Stimulated activated CD8-positive, alpha-beta memory T cell treated with anti-CD3 and anti-CD28 coated beads, Interleukin-2, amount 100 ng/mL, for 1 hour (primary cell): ENCODE measurements around the gene ZSCAN29.
"Not testable (repeated sequence)": the region's sequence is repeated elsewhere in the genome, so short reads cannot be mapped to it uniquely, and the experiment has no call there.

Experiments
- DNase-seq, 2 donors: peaks; one replicate each; pipeline ENCODE4 v3.0.0-alpha.2; 2020; ENCODE audit warnings: low read depth in 2 of 2

Gene ZSCAN29

DNA sequence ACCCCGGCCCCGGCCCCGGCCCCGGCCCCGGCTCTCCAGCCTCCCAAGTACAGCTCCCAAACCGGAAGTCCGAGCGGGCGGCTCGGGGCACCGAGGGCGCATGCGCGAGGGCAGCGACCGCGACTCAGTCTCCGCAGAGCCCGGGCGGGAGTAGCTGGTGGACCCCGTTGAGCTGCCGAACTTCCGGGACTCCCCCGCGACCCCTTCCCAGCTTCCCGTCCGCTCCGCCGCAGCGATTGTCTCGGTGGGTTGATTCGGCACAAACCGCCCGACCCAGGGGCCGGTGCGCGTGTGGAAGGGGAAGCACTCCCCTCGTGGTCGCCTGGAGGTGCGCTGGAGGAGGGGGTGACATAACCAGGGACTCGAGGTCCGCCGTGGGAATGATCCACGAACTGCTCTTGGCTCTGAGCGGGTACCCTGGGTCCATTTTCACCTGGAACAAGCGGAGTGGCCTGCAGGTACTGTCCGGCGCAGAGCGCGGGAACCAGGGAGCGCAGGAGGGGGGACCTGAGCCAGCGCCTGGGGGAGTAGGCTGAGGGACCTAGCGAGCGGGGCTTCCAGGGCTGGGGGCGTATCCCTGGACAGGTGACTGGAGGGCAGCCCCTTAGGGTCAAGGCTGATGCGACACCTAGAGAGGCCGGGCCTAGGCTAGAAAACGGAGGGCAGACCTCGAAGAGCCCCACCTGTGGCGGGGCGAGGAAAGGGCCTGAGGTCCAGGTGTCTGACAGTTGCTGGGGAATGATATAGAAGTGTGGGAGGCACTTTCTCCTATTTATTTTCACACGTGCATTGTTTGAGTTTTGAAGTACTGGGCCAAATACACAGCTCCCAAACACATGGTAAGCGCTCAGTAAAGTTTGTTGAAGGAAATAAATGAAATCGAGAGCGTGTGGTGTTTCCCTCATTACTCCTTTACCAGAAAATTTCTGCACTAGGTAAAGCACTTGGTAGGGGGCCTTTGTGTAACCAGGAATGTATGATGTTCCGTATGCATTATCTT lies at the start of gene ZSCAN29, which contains the start of gene TUBGCP4:
ZSCAN29 (minus strand) TSS at position 69 of the 1,000 bp plus-strand sequence. CDS start 1,130 bp downstream, outside the sequence.
TUBGCP4 (plus strand) TSS at position 127 of the 1,000 bp plus-strand sequence; CDS start at position 381, 254 bp downstream.
- DNase-seq, result peak; percentile 54 to 56

DNA sequence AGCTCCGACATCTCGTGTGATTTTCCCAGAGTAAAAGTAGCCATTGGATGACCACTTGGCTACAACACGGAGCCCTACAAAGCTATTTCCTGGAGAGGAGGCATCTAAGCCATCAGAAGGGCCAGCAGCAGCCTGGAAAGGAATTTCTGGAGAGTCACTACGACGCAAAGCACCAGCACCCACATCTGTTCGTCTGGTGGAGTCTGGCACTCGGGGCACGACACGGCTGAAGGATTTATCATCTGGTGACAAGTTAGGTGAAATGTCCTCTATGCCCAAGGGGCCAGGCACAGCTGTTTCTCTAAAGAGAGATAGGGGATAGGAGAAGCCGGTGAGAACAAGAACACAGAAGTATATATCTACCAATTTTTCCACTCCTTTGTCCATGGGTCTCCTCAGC lies 49.6 kb upstream of the ZSCAN29 start:
- DNase-seq, result no peak

DNA sequence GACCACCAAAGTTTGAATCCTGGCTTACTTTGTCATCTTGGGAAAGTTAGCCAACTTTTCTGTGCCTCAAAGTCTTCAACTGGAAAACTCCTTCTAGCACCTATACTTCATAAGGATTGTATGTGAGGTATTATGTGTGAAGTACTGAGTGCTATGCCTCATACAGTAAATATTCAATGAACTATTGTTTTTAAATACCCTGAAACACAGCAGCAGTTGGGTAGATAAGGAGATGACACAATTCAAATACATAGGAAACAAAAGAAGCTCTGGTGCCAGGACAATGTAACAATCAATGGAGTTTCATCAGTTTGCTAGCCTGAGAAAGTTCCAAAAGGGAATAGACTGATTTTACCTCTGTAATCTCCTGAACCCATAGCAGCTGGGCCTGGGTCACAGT lies 43.4 kb upstream of the ZSCAN29 start:
- DNase-seq, result no peak

DNA sequence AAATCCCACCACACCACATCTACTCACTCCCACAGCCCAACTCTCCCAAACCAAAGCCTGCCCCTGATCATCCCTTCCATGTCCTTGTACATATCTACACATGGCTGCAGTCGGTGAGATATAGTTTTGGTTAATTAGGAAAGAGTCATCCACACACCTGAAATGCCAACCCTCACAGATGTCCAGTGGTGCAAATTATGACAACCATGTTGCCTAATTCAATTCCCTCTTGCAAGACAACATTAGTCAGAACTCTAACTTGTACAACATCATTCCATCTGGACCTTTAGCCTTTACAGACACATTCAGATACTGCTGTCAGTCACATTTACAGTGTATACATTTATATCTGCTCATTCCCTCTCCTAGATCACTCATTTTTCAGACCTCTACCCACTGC lies 41.3 kb upstream of the ZSCAN29 start:
- no peak for DNase-seq

DNA sequence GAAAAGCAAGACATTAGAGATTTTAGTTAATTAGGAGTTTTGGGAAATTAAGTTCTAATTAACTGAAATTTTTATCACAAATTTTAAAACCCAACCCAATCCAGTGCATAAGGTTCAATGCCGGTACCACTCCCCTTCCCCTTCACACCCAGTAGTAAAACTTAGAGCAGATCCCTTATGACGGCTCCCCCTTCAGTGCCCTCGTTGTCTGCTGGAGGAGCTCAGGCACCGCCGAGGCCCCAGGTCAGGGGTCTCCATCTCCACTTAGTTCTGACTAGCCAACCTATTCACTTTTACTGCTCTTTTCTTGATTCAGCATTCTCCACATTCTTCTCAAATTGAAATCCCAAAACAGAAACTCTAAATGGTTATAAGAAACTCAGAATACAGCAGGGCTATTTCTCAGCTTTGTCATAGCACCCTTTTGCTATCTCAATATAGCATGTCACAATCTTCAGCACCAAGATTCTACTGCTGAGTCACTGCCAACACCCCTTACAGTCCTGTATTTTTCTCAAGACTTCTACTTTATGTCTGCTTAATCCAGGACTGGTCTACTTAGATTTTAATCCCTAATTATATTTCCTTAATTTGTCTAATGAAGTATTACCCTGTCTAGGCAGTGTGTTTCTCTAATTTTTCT lies 39.9 kb upstream of the ZSCAN29 start:
- DNase-seq, result no peak

DNA sequence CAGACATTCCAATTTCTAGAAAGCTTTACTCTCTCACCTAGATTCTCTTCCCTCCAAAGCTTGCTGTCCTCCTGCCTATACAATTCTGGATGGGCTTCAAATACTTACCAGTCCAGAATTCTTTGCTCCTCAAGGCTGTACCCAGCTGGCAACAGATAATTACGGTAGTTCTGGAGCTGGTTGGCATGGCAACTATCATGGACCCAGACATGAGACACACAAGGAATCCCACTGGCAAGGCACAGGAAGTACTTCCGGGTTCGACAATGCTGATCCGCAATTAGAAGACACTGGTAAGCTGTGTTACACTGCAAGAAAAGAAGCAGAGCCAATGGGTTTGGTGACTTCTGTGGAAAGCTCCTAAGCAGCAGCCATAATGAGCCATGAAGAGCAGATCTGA lies 37.9 kb upstream of the ZSCAN29 start:
- DNase-seq, result no peak

DNA sequence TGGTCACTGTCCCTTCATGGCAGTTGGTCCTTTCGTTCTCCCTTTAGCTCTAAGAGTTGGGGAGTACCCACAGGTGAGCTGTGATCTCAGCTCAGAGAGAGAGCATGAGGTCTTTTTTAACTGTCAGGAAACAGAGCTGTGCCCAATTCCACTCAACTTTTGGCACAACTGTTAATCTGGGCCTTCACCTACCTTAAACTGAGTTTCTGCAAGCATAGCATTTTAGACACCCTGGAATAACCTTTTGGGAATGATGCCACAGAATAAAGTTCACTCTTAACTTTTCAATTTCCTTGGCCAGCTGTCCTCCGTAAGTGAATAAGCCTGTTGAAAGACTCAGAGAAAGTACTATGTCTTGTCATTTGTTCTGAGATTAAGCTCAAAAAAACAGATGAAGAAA lies 36.0 kb upstream of the ZSCAN29 start:
- no peak for DNase-seq

DNA sequence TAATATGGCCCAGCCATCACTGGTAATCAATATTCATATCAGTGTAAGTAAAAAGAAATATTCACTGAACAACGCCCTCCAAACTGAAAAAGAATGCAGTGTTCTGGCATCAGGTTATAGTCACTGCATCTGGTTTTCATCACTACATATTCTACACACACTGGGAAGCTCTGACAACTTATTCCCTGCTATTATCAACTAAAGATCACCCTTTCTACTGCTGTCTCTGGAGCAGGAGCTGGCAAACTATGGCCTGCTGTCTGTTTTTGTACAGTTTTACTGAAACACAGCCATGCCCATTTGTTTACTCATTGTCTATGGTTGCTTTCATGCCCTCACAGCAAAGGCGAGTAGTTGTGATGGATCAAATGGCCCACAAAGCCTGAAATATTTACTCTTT lies 35.3 kb upstream of the ZSCAN29 start:
- DNase-seq, result no peak

DNA sequence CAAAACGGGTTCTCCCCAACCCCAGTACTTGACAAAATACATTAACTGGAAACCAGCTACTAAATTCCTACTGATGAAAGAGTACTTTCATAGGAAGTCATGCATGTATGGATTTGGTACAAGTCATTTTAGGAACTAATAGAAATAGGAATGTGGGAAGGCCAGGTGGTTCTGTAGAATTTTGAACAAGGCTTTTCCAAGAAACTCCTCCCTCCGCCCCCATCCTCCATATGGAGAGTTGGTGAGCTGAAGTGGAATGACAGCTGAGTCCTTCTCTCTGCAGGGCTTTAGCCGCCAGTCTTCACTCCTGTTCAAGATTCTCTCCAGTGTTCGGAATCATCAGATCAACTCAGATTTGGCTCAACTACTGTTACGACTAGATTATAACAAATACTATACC lies 33.3 kb upstream of the ZSCAN29 start:
- no peak for DNase-seq

DNA sequence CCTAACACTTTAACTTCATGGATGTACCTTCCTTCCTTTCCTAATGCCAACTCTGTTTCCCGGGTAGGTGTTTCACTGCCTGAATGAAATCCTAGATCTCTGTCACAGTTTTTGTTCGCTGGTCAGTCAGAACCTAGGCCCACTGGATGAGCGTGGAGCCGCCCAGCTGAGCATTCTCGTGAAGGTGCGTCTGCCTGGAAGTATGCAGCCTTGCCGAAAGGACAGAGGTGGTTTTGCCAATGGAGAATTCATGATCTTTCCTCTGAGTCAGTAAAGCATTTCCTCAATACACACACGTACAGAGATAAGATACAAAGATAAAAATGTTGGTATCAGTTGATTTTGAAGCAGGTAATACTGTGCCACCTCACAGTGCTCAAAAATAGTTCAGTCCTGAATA lies 32.8 kb upstream of the ZSCAN29 start:
- no peak for DNase-seq

DNA sequence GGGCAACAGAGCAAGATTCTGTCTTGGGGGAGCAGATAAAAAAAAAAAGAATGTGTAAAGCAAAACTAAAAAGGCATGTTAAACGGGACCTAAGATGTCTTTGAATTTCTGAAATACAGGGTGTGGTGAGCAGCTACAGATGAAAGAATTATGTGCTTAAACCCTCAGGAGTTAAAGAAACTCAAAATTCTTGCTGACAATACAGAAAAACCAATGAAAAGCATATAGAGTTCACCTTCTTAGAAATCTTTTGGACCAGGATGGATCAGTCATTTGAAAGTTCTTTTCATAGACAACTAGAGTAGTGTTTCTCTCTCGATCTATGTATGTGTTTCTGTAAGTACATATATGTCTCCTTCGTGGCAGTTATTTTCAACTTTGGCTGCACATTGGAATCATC lies 31.4 kb upstream of the ZSCAN29 start:
- no peak for DNase-seq

DNA sequence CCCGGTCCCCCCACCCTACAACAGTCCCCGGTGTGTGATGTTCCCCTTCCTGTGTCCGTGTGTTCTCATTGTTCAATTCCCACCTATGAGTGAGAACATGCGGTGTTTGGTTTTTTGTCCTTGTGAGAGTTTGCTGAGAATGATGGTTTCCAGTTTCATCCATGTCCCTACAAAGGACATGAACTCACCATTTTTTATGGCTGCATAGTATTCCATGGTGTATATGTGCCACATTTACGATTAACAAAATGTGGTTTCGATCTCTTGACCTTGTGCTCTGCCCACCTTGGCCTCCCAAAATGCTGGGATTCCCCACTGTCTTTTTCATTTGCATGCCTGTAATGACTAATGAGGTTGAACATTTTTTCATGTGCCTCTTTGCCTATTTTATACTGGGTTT lies 22.7 kb upstream of the ZSCAN29 start:
- not testable (repeated sequence) for DNase-seq

DNA sequence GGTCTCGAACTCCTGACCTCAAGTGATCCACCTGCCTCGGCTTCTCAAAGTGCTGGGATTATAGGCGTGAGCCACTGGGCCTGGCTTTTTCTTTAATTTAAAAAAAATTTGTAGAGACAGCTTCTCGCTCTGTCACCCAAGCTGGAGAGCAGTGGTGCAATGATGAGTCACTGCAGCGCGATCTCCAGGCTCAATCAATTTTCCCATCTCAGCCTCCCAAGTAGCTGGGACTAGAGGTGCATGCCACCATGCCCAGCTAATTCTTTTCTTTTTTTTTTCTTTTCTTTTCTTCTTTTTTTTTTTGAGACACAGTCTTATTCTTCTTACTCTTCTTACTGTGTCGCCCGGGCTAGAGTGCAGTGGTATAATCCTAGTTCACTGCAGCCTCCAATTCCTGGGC lies 19.9 kb upstream of the ZSCAN29 start:
- no peak for DNase-seq

DNA sequence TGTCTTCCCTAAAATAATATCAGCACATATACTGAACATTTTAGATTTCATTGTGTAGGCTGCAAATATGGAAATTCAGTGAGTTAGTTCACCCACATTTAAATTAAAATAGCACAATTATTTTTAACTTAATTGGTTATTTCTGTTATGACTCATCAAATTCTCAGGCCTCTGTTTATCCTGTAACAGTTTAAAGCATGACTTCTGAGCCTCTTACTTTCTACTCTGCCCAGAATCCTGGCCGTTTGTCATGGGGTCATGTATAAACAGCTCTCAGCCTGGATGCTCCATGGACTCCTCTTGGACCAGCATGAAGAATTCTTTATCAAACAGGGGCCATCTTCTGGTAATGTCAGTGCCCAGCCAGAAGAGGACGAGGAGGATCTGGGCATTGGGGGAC lies 12.2 kb upstream of the ZSCAN29 start:
- DNase-seq, result no peak

DNA sequence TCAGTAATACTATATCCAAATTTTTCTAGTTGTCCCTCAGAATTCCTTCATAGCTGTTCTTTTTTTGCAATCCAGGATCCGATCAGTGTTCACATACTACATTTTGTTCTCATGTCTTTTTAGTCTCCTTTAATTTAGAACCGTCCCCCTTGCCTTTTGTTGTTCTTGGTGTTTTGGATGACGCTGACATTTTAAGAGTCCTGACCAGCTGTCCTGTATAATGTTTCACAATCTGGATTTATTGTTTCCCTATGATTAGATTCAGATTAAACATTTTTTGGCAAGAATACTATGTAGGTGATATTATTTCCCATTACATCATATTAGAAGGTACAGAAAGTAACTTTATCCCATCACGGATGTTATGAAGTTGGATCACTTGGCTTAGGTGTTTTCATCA lies 11.5 kb upstream of the ZSCAN29 start:
- DNase-seq, result no peak

DNA sequence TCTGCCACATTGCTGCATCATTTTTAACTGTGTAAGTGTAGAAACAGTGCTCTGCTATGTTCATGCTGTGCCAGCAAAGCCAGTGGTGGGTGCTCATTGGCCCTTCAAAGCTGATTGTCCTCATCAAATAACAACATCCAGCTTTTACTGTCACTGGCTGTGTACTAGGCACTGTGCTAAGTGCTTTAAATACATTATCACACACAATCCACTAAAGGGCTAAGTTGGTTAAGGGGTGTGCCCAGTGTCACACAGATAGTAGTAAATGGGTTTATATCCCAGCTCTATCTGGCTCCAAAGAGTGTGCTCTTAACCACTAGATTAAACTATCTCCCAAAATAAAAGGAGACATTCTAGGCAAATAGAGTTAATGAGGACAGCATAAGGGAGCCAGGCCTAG lies 7.8 kb upstream of the ZSCAN29 start:
- no peak for DNase-seq

DNA sequence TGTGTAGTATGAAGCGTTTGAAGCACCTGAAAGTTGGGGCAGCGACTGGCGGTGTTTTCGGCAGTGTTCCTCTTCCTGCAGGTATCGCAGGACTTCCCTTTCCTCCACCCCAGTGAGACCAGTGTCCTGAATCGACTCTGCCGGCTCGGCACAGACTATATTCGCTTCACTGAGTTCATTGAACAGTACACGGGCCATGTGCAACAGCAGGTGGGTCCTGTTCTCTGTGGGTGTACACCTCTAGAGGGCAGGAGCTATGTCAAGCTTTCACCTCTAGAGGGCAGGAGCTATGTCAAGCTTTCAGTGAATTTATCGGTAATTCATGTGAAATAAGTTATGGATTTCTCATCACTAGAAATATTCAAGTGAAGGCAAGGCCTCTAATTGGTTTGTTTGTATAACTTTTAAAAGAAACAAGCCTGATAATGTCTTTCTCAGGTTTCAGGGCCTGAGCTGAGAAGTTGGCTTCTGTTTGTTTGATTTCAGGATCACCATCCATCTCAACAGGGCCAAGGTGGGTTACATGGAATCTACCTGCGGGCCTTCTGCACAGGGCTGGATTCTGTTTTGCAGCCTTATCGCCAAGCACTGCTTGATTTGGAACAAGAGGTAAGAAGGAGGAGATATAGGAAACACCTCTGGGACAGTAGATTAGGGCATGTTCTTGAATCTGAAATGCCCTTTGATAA lies 5.3 kb upstream of the ZSCAN29 start:
- no peak for DNase-seq

DNA sequence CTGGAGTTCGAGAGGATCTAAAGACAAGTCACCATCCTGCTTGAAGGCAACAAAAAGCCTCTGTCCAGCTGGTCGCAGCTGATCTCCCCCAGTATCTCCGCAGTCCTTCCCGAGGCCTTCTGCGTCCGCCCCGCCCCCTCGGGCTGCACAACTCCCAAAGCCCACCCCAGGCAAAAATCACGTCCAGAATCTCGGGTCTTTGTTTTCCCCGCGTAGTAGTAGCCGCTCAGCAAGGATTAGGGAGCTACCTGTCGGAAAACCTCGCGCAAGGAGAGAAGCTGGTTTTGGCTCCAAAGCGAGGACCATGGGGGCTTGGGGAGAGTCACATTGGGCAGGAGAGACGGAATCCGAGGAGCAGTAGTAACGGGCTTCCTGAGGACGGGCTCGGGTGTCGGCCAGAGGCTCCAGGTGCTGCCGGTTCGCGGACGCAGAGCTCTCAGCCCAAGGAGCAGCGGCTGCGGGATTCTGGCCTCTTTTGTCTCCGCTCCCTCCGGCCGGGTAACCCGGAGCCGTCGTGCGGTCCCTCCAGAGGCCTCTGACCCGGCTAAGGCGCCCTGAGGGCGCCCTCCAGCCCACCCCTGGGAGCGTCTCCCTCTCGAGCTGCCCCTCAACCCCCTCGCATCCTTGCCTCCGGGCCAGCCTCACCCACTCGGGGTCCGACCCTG lies 401 bp downstream of the ZSCAN29 start:
- DNase-seq, result no peak

DNA sequence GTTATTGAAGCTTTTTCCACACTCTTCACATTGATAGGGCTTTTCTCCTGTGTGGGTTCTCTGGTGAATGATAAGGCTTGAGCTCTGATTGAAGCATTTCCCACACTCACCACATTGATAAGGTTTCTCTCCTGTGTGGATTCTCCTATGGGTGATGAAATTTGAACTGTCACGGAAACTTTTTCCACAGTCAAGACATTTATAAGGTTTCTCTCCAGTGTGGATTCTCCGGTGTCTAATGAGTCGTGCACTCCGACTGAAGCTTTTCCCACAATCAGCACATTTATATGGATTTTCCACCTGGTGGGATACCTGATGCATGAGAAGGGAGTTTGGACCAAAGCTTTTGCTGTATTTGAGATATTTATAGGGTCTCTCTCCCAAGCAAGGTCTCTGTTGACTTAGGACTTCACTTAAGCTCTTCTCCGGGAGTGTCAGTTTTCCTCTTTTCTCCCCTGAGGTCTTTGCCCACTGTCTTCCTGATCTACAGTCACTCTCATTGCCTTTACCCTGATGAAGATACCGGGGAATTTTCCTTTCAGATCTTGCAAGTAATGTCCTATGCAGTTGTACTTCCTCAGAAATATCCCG lies 9.4 kb downstream of the ZSCAN29 start:
- no peak for DNase-seq

DNA sequence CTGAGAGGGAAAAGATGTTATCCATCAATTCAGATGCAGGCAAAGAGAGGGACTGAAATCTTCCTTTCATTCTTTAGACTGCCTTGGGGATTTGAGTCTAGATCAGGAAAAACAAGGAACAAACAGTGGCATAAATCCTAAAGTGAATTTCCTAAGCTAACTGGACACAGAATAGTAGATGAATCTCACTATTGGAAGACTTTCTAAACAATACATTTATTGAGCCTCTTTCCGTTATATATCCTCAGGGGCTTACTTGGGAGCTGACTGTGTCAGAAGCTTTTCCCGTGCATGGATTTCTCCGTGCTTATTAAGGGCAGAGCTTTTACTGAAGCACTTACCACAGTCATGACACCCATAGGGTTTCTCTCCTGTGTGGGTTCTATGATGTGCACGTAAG lies 10.0 kb downstream of the ZSCAN29 start:
- no peak for DNase-seq

DNA sequence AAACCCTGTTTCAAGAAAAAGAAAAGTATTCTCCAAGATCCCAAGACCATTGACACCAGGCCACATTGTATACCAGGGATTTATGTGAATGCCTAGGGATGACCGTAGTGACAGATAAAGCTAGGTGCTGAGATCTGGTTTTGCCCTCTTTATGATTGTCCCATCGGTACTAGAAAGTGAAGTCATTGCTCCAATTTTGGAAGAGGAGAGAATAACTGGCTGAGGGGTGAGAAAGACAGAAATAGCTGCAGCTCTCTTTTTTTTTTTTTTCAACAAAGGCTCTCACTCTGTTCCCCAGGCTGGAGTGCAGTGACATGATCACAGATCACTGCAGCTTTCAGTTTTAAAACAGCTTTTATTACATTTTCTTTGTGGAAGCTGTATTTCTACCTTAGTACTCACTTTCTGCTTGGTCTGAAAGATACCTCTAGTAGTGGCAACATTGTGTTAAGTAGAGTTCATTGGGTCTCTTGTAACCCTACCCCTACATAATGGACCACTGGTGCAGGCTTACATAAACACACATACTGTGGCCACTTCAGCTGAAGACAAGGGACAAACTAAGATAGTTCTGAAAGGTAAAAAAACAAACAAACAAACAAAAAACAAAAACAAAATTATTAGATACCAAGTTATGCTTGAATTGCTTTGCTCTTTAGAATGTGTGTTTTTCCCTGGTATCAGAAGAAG lies 18.0 kb downstream of the ZSCAN29 start:
- DNase-seq, result no peak
